ENCODE measurements around the gene MAPK4.
"Not testable (repeated sequence)": the region's sequence is repeated elsewhere in the genome, so short reads cannot be mapped to it uniquely, and the experiment has no call there.

The MAPK4 gene

GRCh38 chr18:50680966-50681365 is 121.1 kb downstream of the MAPK4 start:
- DNase-seq (ENCODE audit: low read depth, low spot score), result no peak

GRCh38 chr18:50682852-50683251 is 123.0 kb downstream of the MAPK4 start:
- DNase-seq (ENCODE audit: low read depth, low spot score), result no peak

- DNase-seq (ENCODE audit: low read depth, low spot score), result no peak
These were observed 126.5 kb downstream of the MAPK4 start for GRCh38 chr18:50686409-50686808.

GRCh38 chr18:50687491-50687890 is 127.6 kb downstream of the MAPK4 start:
- DNase-seq (ENCODE audit: low read depth, low spot score), result no peak

DNA sequence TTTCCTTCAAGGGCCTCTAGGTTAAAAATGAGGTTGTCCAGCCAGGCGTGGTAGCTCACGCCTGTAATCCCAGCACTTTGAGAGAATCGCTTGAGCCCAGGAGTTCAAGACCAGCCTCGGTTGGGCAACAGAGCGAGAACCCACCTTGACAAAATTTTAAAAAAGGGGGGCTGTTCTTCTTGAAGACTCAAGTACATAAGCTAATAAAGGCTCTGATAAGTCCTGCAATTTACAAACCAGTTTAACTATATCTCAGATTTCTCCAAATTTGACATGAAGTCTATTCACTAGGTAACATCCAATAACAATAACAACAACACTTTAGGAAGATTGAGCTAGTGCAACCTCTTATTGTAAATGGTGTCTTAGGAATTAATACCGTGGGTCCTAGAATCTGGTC is 129.7 kb downstream of the MAPK4 start:
- DNase-seq (ENCODE audit: low read depth, low spot score), result no peak

DNA sequence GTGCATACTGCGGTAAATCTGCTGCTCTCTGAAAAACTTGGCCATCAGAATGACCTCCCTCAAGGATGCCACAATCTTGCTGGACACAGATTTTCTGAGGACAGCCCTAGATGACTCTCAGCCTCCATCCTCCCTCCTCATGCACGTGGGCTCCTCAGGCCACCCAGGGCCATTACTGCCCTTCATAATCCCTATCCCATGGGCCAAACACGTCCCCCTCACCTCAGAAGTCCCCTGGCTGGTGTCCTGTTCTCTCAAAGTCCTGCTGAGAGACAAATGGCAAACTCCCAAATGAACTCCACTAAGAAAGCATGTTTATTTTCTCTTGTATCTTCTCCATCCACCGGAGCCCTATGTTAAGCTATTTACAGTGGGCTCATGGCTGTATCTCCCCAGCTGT is 134.3 kb downstream of the MAPK4 start:
- DNase-seq (ENCODE audit: low read depth, low spot score), result no peak

DNA sequence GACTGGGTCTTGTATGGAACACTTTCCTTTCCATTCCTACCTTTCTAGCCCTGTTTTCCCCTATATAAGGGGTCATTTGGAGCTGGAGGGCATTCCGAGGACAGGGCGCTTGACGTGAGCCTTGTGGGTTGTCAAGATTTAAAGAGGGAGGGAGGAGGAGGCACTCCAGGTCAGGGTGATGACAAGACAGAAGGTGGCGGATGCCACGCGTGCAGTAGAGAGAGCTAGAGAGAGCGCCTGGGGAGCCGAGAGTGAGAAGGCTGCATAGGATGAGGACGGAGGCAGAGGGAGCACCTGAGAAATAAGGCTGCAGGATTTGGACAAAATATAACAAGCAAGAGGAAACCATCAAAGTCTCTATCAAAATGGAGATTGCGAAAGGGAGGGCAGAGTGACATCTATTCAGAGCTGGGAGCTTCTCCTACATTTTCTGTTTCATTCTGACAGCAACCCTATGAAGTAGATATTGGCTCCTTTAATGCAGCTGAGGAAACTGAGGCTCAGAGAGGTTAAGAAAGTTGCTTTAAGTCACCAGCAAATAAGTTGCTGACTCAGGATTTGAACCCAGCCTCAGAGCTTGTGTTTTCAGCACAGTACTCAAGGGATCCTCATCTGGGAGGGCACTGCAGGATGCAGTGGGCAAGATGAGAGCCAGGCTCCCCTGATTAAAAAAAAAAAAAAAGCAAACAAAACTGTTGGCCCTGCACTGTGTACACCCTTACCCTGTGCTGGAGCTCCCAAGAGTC is 135.7 kb downstream of the MAPK4 start:
- DNase-seq (ENCODE audit: low read depth, low spot score), result no peak

DNA sequence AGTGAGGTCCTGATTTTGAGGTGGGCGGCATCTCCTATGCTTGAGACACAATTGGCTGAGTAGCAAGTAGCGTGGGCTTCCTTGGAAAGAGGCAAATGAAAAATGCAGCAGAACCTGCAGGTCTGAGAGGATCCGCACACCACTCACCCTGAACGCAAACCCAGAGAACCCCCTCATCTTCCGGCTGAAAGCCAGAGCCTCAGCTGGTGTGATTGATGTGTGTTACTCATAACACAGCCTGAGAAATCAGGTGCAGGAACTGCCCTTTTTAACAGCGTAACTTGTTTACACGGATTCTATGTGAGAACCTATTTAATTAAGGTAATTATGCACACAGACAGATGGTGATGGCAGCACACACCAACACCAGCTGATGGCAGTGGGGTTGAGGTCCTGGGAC is 136.5 kb downstream of the MAPK4 start:
- DNase-seq (ENCODE audit: low read depth, low spot score), result no peak

DNA sequence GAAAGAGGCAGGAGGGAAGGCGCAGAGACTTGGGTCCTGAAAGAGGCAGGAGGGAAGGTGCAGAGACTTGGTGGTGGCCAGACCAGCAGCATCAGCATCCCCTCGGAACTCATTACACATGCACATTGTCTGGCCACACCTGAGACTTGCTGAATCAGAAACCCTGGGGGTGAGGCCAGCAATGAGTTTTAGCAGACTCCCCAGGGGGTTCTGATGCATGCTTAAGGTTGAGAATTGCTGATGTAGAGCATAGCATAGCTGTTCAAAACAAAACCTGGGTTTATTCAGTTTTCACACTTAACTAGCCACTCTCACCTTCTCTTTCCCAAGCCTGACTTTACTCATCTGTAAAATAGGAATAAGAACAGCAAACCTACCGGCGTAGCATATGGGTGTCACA is 137.0 kb downstream of the MAPK4 start:
- no peak for DNase-seq (ENCODE audit: low read depth, low spot score)

DNA sequence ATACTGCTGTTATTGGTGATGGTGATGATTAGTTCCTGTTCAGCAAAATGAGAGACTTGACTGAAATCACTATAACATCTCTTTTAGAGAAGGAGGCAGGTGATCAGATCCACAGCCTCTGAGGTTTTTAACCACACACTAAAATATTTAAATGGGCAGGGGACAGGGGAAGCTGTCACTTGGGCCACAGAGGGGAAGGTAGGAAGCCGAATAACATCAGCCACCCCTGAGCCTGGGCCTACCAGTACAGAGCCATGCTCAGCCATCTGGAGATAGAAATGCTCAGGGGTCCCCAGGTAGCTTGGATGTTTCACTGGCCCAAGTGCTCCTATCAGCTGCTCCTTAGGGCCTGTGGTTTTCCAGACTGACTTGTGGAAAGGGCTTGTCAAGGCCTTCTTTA is 137.6 kb downstream of the MAPK4 start:
- DNase-seq (ENCODE audit: low read depth, low spot score), result no peak

DNA sequence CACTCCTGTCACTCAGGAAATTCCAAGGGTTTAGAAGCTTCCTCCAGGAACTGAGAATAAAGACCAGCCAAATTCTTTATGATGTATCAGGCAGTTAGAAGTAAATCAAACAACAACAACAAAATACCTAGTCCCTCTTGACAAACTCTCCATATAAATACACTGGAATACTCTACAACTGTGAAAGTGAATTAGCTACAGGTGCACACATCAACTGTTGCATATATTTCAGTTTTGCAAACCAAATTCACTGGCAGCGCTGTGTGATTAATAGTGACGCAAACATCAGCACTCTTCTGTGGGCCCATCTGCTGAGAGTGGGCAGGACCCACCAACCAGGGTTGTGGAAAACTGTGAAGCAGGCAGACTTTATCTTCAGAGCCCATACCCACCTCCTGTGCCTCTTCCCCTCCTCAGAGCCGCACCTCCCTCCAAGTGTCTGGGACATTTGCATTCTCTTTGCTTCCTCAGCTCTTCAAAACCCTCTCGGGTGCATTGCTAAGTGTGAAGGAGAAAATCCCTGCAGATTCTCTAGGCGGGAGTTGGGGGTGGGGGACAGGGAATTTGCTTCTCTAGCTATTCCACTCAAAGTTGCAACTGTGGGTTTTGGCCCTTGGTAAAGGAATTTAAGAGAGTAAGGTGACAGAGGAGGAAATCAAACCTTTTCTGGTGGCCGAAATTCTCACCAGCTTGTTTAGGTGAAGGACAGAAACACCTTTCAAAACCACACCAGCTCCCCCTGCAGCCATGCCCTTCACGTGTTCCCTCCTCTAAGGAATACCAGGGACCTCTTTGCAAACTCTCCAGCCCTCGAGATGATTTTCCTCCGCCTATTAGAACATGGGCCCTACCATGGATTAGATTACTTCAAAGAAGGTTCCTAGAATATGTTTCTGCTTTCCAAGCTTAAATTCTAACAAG is 140.6 kb downstream of the MAPK4 start:
- DNase-seq (ENCODE audit: low read depth, low spot score), result no peak

DNA sequence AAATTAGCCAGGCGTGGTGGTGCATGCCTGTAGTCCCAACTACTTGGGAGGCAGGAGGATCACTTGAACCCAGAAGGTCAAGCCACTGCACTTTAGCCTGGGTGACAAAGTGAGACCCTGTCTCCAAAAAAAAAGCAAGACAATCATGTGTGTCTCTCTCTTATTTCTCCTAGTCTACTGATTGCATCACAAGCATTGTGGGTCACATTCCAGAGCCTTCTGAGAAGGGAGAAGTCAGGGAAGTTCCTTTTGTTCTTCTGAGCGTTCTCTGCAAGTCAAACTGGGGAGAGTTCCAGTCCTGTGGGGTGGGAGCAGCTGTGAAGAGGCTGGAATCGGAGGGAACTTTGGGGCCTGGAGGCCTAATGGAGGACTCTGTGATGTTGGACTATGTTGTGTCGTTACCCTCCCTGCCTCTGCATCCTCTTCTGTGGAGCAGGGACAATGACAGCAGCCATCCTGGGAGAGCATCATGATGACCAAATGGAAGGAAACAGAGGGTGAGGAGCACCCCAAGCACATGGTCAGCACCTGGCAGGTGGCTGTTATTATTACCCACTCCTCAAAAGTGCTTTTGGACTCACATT is 144.6 kb downstream of the MAPK4 start:
- no peak for DNase-seq (ENCODE audit: low read depth, low spot score)

DNA sequence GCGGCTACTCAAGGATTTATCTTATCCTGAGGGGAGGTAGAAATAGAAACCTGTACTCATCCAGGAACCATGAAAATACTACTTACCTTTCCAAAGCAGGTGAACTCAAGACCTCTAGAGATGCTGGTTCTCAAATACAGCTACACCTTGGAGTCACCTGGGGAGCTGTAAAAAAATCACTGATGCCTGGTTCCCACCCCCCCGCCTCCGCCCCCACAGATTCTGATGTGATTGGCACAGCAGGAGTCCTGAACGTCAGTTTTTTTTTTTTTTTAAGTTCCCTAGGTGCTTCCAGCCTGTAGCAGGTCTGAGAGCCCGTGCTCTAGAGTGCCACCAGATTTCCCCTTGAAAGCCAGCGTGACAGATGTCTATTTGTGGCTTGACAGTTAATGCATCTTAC is 146.3 kb downstream of the MAPK4 start:
- DNase-seq (ENCODE audit: low read depth, low spot score), result no peak

- DNase-seq (ENCODE audit: low read depth, low spot score), result no peak
These were observed 146.8 kb downstream of the MAPK4 start for GRCh38 chr18:50706651-50707050.

DNA sequence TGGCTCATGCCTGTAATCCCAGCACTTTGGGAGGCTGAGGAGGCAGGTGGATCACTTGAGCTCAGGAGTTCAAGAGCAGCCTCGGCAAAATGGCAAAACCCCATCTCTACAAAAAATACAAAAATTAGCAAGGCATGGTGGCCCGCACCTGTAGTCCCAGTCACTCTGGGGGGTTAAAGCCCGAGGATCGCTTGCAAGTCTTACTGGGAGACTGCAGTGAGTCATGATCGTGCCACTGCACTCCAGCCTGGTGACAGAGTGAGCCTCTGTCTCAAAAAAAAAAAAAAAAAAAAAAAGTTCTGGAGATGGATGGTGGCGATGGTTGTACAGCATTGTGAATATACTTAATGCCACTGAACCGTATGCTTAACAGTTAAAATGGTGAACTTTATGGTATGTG is 147.4 kb downstream of the MAPK4 start:
- DNase-seq (ENCODE audit: low read depth, low spot score), result not testable (repeated sequence)

GRCh38 chr18:50707855-50708469 is 148.1 kb downstream of the MAPK4 start:
- DNase-seq (ENCODE audit: low read depth, low spot score), result no peak

DNA sequence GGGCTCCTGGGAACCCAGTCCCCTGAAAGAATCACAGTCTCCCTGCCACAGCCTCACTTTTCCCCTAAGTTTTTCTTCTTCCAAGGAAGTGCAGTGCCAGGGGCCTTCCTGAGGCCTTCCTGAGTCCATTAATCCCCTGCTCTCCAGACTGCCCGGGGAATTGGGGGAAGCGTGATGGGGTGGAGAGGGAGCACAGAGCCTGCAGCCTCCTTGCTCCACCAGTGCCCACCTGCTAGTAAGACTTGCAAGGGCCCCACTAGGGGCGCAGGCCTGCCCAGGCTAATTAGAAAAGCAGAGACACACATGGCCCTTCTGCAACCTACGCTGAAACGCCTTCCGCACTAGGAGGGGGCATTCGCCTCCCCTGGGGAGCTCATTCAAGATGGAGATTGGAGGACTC is 149.3 kb downstream of the MAPK4 start:
- DNase-seq (ENCODE audit: low read depth, low spot score), result no peak

DNA sequence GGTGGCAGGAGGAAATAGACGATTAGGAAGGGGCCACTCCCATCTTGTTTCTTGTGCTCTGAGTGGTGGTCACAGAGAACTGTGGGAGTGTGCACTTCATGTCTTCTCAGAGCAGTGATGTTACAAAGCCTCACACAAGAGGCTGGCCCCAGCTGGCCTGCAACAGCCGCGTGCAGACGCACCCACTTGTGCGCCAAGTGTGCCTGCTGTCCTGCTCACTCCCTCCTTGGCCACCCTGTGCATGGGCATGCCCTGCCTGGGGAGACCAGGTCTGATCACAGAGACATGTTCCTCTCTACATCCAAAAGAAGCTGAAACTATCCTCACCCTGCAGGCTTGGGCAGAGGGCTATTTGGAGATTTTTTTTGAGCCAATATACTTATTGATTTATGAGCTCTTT is 151.5 kb downstream of the MAPK4 start:
- no peak for DNase-seq (ENCODE audit: low read depth, low spot score)

GRCh38 chr18:50715919-50716318 is 156.0 kb downstream of the MAPK4 start:
- DNase-seq (ENCODE audit: low read depth, low spot score), result no peak

DNA sequence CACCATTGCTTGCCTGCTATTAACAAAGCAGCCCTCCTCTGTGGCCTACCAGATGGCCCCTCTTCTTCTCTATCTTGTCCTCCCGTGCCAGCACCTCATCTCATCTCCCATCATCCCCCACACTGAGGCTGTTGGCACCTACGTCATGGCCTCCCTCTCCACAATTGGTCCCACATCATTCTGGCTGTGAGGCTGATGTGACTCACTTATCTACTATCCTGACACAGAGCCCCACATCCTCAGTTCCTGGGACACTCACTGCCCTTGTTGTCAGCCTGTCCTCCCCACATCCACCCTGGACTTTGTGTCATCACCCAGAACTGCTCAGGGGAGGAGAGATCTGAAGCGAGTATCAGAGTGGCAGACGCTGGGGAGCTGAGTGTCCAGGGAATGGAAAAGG is 157.0 kb downstream of the MAPK4 start:
- no peak for DNase-seq (ENCODE audit: low read depth, low spot score)

DNA sequence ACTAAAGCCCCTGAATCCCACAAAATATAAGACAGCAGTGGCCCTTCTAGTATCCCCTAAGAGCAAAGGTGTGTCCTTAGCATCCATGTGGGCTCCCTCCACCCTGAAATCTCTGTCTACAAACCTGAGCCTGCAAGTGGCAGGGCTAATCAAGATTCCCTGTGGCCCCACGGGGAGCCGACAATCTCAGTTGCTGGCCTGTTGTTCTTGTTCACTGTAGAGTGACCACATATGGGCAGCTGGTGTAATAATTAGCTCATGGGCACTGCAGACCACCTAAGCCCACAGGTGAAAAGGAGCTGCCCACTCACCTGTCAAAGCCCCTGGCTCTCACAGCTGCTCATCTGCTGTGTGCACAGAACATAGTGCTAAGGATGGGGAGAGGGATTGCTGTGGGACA is 157.7 kb downstream of the MAPK4 start:
- no peak for DNase-seq (ENCODE audit: low read depth, low spot score)

All from activated CD4-positive, CD25-positive, alpha-beta regulatory T cell treated with anti-CD3 and anti-CD28 coated beads, Interleukin-2, amount 50 U/mL, for 16 hours (primary cell).